Endodermal cell (in vitro differentiated cells): ENCODE data around the gene ZNF831. TPM values are rescaled to one million over a fixed set of nuclear protein-coding genes. Genes with fewer than 3 reads are reported as not detected.

ENCODE experiments used
- DNase-seq: peaks from one replicate; pipeline ENCODE4 v3.0.0-alpha.2; 2017
- H3K27ac ChIP-seq: 2 replicates; pipeline ENCODE4 v1.5.1; 2013; ENCODE audit warnings: mild to moderate bottlenecking, low read depth, low read length, moderate library complexity
- H3K27me3 ChIP-seq: 2 replicates; pipeline ENCODE4 v1.6.1; 2013; ENCODE audit warnings: mild to moderate bottlenecking, low read length, moderate library complexity; ENCODE audit not compliant: insufficient read depth, control insufficient read depth, poor library complexity, severe bottlenecking
- H3K36me3 ChIP-seq: 2 replicates; pipeline ENCODE4 v1.7.0; 2013; ENCODE audit warnings: mild to moderate bottlenecking, low read length, moderate library complexity; ENCODE audit not compliant: control insufficient read depth, insufficient read depth
- H3K4me1 ChIP-seq: one replicate; pipeline ENCODE4 v1.7.0; 2013; ENCODE audit warnings: low read length; ENCODE audit not compliant: control insufficient read depth, insufficient read depth
- H3K4me3 ChIP-seq: 2 replicates; pipeline ENCODE4 v1.5.1; 2013; ENCODE audit warnings: mild to moderate bottlenecking, low read length, moderate library complexity
- H3K9ac ChIP-seq: 2 replicates; pipeline ENCODE4 v1.6.1; 2013; ENCODE audit warnings: mild to moderate bottlenecking, low read length, moderate library complexity; ENCODE audit not compliant: poor library complexity, severe bottlenecking; ENCODE audit errors: extremely low read depth
- H3K9me3 ChIP-seq: 2 replicates; pipeline ENCODE4 v1.6.1; 2013; ENCODE audit warnings: mild to moderate bottlenecking, low read length, moderate library complexity; ENCODE audit not compliant: control insufficient read depth
- H3K27ac Mint-ChIP-seq: 2 replicates; pipeline ENCODE4 v1.8.0; 2020; ENCODE audit warnings: mixed read lengths
- H3K27me3 Mint-ChIP-seq: 2 replicates; pipeline ENCODE4 v1.8.0; 2021; ENCODE audit warnings: mild to moderate bottlenecking, mixed read lengths; ENCODE audit not compliant: insufficient read depth
- H3K36me3 Mint-ChIP-seq: 2 replicates; pipeline ENCODE4 v1.8.0; 2020; ENCODE audit warnings: low read depth, mixed read lengths
- H3K4me1 Mint-ChIP-seq: 2 replicates; pipeline ENCODE4 v1.8.0; 2020; ENCODE audit warnings: mixed read lengths
- H3K4me3 Mint-ChIP-seq: 2 replicates; pipeline ENCODE4 v1.8.0; 2020; ENCODE audit warnings: mild to moderate bottlenecking, moderate library complexity, mixed read lengths
- H3K9me3 Mint-ChIP-seq: 2 replicates; pipeline ENCODE4 v1.8.0; 2020; ENCODE audit warnings: mild to moderate bottlenecking, mixed read lengths
- CTCF ChIP-seq: fragments of 200-600 bp; sonication (generic); conservative IDR thresholded peaks from 2 replicates; pipeline ENCODE4 v1.5.0; 2021; ENCODE audit warnings: antibody characterized with exemption, mild to moderate bottlenecking
- WGBS, 2 experiments: methylation state at CpG; one replicate each; pipeline versions ENCODE4 v1.1.5 to v1.1.7; 2013; ENCODE audit warnings: missing lambda C conversion rate in 2 of 2, mixed read lengths in 1 of 2; ENCODE audit not compliant: insufficient coverage in 1 of 2, insufficient read length in 1 of 2; 5-methylcytosine and 5-hydroxymethylcytosine counted together
- total RNA-seq, 2 donors: library from RNA; stranded (reverse); fragmentation: NEBNext Ultra II Directional in 1 of 2; extraction: Animal tissue kit (Norgen Biotek cat#: 25700) in 1 of 2; gene quantifications; 2 replicates in 1 of 2; 3 replicates in 1 of 2; pipeline ENCODE4 v1.2.1, GENCODE V29; 2021

The ZNF831 gene
- total RNA-seq, 2 donors from 2014 or later, result not detected

- DNase-seq, result no peak
- H3K4me1 Mint-ChIP-seq, result peaks cover 2% of the 10 kb centered on the region
- no peak overlapping the region for H3K4me3 ChIP-seq
- no peaks in the 10 kb centered on the region for H3K9me3 ChIP-seq
- H3K27me3 ChIP-seq, result peaks cover 27% of the 10 kb centered on the region
- H3K27me3 Mint-ChIP-seq, result peaks cover 37% of the 10 kb centered on the region
- no peaks in the 10 kb centered on the region for H3K4me1 ChIP-seq
- no peak overlapping the region for H3K4me3 Mint-ChIP-seq
- H3K9me3 Mint-ChIP-seq, result no peaks in the 10 kb centered on the region
- H3K27ac ChIP-seq, result no peak overlapping the region
- H3K36me3 ChIP-seq, result no peaks in the 10 kb centered on the region
- 88% methylated on average over 1 of the region's 1 CpG; no CpG with 5 or more reads in 1 of the 2 experiments for WGBS, 2 experiments
- H3K9ac ChIP-seq, result no peak overlapping the region
- no peak for TF ChIP-seq CTCF
- no peaks in the 10 kb centered on the region for H3K36me3 Mint-ChIP-seq
- no peak overlapping the region for H3K27ac Mint-ChIP-seq
Measured at GRCh38 chr20:59230385-59230784, 66.8 kb downstream of the ZNF831 start.

GRCh38 chr20:59231124-59231804, 67.6 kb downstream of the ZNF831 start:
- Histone ChIP-seq H3K27me3 (peaks cover 21% of the 10 kb centered on the region), H3K4me3 (no peak overlapping the region), H3K36me3 (no peaks in the 10 kb centered on the region), H3K9ac (no peak overlapping the region), H3K4me1 (no peaks in the 10 kb centered on the region), H3K9me3 (no peaks in the 10 kb centered on the region), H3K27ac (no peak overlapping the region)
- H3K27me3 Mint-ChIP-seq, result peaks cover 33% of the 10 kb centered on the region
- no peak for DNase-seq
- H3K9me3 Mint-ChIP-seq, result no peaks in the 10 kb centered on the region
- no peak overlapping the region for H3K27ac Mint-ChIP-seq
- no peaks in the 10 kb centered on the region for H3K36me3 Mint-ChIP-seq
- H3K4me1 Mint-ChIP-seq, result no peaks in the 10 kb centered on the region
- no peak for TF ChIP-seq CTCF
- no peak overlapping the region for H3K4me3 Mint-ChIP-seq
- WGBS, 2 experiments, result 87 to 100% methylated on average over 5 to 8 of the region's 8 CpGs

GRCh38 chr20:59232618-59233017, 69.0 kb downstream of the ZNF831 start:
- H3K9ac ChIP-seq, result no peak overlapping the region
- DNase-seq, result no peak
- H3K4me3 Mint-ChIP-seq, result no peak overlapping the region
- H3K4me1 ChIP-seq, result no peaks in the 10 kb centered on the region
- H3K4me3 ChIP-seq, result no peak overlapping the region
- H3K4me1 Mint-ChIP-seq, result no peaks in the 10 kb centered on the region
- peaks cover 34% of the 10 kb centered on the region for H3K27me3 Mint-ChIP-seq
- WGBS, 2 experiments, result 80 to 86% methylated on average over 1 to 3 of the region's 3 CpGs
- no peak overlapping the region for H3K27ac ChIP-seq
- no peak for TF ChIP-seq CTCF
- H3K9me3 Mint-ChIP-seq, result no peaks in the 10 kb centered on the region
- peaks cover 11% of the 10 kb centered on the region for H3K27me3 ChIP-seq
- H3K36me3 ChIP-seq, result no peaks in the 10 kb centered on the region
- no peak overlapping the region for H3K27ac Mint-ChIP-seq
- H3K36me3 Mint-ChIP-seq, result no peaks in the 10 kb centered on the region
- H3K9me3 ChIP-seq, result no peaks in the 10 kb centered on the region
